Urothelium cell line (cell line): ENCODE measurements around the gene ABCC6.
"Not testable (repeated sequence)": the region's sequence is repeated elsewhere in the genome, so short reads cannot be mapped to it uniquely, and the experiment has no call there.

Experiments used
- DNase-seq: peaks from one replicate; pipeline ENCODE4 v3.0.0; 2011; ENCODE audit warnings: low spot score, mixed read lengths
- FAIRE-seq: peaks from 2 replicates; lab custom pipeline; 2011; peaks lifted over from hg19 to GRCh38; lab: Jason Lieb, UNC

ABCC6 gene

DNA sequence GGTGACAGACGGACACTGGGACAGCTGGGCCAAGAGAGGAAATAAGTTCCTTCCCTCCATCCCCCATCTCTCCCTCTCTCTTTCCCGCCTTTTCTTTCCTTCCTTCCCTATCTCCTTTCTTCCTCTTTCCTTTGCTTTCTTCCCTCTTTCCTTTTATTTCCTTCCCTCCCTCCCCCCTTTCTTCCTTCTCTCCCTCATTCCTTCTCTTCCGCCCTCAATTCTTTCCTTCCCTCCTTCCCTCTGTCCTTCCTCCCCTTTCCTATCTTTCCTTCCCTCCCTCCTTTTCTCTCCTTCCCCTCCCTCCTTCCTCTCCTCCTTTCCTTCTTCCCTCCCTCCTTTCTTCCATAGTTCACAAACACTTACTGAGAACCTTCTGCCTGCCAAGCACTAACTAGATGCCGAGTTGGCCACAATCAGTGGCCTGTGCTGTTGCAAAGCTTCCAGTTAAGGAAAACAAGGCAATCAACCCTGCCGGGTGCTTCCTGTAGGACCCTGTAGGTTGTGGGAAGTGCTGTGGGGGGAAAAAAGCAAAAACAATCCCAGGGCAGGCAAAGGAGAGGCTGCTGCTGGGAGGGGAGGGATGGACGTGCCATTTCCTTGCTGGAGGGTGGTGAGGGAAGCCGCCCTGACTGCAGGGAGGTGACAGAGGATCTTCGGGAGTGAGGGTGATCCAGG is 31.7 kb downstream of the ABCC6 start:
- no peak for FAIRE-seq

DNA sequence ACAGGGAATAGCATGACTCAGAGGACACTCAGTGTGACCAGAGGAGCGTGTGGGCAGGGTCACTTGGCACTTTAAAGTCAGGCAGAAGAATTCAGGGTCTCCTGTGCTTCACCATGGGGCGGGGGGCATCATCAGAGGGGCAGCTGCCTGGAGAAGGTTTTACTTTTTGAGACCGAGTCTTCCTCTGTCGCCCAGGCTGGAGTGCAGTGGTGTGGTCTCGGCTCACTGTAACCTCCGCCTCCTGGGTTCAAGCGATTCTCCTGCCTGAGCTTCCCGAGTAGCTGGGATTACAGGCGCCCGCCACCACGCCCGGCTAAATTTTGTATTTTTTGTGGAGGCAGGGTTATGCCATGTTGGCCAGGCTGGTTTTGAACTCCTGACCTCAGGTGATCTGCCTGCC is 32.3 kb downstream of the ABCC6 start:
- not testable (repeated sequence) for FAIRE-seq

More for the DNA sequence above, 31.7 kb downstream of the ABCC6 start:
- no peak for DNase-seq

DNA sequence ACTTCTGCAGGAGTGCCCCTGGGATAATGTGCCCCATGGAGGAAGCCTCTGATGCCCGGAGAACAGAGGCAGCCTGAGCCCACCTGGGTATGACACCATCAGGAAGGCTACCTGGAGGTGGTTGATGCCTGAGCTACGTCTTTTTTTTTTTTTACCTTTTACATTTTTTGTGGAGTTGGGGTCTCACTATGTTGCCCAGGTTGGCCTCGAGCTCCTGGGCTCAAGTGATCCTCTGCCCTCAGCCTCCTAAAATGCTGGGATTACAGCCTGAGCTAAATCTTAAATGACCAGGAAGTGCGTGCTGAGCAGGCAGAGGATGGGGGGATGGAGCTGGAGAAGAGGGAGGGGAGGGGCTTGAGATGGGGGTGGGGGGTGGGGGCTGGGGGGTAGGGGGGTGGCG is 32.7 kb downstream of the ABCC6 start:
- FAIRE-seq (no peak), DNase-seq (no peak)

More for the DNA sequence above, 32.3 kb downstream of the ABCC6 start:
- not testable (repeated sequence) for DNase-seq

DNA sequence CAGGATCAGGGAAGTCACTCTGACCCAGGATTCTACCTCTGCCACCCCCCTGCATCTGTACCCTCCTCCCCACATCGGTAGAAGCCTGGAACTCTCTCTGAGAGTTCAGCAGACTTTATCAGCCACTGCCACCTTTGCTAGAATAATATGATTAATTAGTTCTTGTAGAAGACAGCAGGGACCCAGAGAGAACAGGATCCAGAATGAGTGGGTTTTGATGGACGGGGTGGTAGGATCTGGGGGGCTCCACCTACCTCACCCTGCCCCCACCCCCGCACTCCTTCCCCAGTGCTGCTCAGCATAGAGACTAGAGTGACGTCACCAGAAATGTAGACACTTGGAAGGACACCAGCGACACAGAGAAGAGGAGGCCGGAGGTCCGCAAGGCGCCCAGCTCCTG is 33.5 kb downstream of the ABCC6 start:
- DNase-seq: no peak
- FAIRE-seq: no peak

DNA sequence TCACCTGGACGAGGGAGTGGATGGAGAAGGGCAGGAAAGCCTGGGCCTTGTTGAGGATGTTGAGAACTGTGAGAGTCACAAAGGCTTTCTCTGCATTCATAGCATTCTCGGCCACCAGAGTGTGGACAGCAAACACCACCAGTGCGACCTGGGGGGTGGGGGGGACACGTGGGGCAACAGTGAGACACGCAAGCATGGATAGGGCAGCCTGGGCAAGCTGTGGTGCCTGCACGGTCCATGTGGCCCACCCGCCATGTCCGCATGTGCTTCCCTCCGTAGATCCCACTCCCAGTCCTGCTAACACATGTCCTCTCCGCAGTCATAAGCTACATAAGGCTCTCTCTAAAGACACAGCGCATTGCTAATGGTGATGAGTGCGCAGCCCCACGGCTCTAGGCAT is 34.5 kb downstream of the ABCC6 start:
- FAIRE-seq: no peak
- DNase-seq: no peak

DNA sequence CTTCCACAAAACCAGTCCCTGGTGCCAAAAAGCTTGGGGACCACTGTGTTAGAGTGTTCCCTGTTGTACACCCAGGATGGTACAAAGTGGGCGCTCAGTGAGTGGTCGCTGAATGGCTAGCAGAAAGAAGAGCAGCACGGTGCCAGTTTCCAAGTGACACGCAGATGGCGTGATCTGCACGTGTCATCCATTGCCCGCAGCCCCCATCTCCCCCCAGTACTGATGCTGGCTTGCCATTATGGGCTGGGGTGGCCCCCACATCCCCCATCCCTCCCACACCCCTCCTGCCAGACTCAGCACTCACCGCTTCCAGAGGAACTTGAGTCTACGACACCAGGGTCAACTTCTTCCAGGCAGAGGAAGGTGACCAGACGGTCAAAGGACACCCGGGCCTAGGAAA is 36.5 kb downstream of the ABCC6 start:
- FAIRE-seq (no peak), DNase-seq (no peak)

DNA sequence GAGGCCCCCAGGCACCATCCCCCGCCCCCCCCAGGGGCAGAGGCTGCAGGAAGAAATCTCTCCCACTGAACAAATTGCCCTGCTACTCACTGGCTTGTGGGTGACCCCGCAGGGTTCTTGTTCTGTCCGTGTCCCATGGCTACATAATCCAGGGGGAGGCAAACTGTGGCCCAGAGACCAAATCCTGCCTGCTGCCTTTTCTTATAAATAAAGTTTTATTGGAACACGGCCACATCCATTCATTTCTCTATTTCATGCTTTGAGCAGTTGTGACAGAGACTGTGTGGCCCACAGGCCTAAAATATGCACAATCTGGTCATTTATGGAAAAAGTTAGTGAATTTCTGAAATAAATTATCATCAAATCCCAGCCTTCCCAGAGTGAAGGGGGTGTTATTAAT is 38.2 kb downstream of the ABCC6 start:
- no peak for DNase-seq
- no peak for FAIRE-seq

DNA sequence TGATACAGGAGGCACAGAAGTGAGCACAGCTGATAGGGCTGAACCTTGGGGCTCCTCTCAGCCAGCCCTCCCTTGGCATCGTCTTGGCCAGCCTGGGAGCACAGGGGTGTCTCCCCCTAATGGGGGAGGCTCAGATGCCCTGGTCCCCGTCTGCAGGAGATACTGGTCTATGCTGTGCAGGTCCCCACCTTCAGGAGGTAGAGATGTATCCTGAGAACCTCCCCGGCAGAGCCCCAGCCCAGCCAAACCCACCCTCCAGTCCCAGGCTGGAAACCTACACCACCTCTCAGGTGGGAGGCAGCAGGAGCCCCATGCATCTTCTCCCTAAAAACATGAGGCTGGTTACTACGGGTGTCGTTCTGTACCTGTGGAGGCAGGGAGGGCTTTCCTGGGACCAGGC is 38.7 kb downstream of the ABCC6 start:
- DNase-seq: no peak
- FAIRE-seq: no peak

DNA sequence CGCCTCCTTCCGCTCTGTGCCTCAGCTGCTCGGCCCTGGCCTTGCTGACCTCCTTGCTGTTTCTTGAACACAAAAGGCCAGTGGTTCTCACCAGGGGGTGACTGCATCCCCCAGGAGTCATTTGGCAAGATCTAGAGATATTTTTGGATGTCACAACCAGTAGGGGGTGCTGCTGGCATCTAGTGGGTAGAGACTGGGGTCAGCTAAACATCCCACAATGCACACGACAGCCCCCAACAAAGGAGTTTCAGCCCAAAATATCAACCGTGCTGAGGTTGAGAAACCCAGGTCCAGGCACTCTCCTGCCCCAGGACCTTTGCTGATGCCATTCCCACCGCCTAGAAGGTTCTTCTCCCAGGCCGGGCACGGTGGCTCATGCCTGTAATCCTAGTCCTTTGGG is 39.7 kb downstream of the ABCC6 start:
- DNase-seq: no peak
- no peak for FAIRE-seq

DNA sequence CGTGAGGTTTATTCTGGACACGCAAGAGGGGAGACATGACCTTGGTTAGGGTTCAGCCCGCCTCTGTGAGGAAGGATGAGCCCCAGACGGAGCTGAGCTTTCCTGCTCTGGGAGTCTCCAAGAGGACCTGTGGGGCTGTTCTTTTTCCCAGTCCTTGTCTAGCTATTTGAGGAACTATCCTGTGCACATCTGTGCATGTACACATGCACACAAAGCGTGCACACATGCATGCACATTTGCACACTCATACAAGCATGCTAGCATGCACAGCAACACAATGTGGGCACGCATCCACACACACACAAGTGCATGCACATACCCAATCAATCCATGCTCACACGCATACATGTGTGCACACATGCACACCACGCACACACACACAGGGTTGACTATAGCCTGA is 40.4 kb downstream of the ABCC6 start:
- peak; percentile 94 for FAIRE-seq

DNA sequence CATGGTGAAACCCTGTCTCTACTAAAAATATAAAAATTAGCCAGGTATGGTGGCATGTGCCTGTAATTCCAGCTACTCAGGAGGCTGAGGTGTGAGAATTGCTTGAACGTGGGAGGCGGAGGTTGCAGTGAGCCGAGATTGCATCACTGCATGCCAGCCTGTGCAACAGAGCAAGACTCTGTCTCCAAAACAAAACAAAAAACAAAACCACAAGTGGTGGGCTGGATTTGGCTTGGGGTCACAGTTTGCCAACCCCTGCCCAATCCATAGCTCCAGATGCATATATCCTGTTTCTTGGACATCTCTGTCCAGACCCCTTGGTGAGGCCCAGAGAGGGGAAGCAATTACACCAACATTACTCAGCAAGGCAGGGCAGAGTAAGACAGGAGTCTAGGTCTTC is 41.5 kb downstream of the ABCC6 start:
- FAIRE-seq, DNase-seq: not testable (repeated sequence)

More for the DNA sequence above, 40.4 kb downstream of the ABCC6 start:
- no peak for DNase-seq

DNA sequence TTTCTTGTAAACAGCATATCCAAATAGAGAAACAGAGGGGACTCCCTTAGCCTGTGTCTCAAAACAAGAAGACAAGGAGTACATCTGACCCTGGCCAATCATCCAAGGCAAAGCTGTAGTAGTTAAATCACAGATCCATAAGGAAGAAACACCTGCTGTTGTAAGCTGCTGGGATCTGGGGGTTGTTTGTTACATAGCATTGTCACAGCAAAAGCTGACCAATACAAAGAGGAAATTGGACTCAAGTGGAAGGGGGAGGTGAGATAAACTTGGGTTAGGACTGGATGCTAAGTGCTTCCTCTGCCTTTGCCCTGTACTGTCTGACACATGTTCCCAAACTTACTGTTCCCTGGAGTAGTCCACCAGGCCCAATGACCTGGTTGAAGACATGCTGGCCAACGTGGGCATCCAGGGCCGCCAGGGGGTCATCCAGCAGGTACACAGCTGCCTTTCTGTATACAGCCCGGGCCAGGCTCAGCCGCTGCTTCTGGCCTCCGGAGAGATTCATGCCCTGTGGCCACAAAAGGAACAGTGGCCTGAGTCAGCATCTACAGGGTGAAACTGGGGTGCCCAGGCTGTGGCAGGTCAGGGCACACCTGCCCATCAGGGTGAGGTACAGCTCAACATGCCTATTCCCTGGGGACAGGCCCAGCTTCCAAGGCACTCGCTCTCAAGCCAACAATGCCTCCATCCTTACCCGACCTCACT is 44.7 kb downstream of the ABCC6 start:
- no peak for FAIRE-seq
- no peak for DNase-seq

DNA sequence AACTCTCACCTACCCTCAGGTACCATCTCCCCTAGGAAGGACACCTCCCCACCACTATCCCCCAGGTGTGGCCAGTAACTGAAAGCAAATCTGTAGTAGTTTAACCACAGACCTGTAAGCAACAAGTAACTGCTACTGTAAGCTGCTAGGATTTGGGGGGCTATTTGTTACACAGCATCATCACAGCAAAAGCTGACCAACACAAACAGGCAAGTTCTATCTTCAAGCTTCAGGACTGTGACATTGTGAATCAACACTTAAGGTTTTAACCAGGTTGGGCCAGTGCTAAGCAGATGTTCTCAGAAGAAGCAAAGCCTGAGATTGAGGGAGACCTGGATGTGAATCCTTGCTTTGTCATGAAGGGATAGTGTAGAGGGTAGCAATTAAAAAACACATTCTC is 47.0 kb downstream of the ABCC6 start:
- no peak for DNase-seq
- FAIRE-seq: no peak

DNA sequence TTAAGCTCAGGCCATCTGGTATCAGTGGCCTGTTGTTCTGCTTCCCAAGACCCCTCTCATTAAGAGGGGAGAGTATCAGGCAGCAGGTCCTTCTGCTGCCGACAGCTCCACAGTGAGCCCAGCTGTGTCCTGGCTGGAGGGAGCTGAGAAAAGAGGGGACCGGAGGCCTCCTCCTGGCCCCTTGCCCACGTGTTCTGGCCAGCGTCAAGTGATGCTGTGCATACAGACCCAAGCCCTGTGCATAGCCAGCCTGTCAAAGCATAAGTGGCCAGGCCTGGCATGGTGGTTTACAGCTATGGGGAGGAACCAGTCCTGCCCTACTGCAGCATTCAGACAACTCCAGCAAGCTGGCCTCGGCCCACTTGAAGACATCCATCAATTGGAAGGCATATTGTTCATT is 48.0 kb downstream of the ABCC6 start:
- DNase-seq (no peak), FAIRE-seq (no peak)

DNA sequence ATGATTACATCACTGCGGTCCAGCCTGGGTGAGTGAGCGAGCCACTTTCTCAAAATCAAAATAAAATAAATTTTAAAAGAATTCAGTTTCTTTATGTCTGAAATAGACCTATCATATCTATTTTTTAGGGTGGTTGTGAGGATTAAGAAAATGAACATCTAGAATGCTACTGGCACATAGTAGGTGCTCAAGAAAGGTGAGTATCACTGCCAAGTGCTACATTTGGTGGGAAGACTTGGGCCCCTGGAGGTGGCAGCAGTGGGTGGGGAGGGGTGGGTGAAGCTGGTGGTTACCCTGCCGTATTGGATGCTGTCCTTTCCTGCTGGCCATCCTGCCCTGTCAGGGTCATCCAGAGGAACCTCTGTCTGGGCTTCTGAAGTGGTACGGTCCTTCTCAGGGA is 50.3 kb downstream of the ABCC6 start:
- FAIRE-seq: no peak

DNA sequence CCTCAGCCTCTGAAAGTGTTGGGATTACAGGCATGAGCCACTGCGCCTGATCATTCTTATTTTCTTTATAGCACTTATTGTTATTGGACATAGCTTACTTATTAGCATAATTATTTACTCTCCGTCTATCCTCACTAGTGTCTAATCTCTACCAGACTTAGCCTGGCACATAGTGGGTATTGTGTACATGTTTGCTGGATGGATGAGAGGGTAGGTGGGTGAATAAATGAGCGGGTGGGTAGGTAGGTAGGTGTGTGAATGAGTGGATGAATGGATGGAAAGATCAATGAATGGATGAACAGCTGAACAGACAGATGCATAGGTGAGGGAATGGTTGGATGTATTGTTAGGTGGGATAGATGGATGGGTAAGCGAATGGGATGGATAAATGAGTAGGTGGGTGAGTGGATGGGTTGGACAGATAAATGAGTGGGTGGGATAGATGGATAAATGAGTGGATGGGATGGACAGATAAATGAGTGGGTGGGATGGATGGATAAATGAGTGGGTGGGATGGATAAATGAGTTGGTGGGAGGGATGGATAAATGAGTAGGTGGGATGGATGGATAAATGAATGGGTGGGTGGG is 51.9 kb downstream of the ABCC6 start:
- FAIRE-seq: no peak
- no peak for DNase-seq

More for the DNA sequence above, 50.3 kb downstream of the ABCC6 start:
- DNase-seq: no peak

DNA sequence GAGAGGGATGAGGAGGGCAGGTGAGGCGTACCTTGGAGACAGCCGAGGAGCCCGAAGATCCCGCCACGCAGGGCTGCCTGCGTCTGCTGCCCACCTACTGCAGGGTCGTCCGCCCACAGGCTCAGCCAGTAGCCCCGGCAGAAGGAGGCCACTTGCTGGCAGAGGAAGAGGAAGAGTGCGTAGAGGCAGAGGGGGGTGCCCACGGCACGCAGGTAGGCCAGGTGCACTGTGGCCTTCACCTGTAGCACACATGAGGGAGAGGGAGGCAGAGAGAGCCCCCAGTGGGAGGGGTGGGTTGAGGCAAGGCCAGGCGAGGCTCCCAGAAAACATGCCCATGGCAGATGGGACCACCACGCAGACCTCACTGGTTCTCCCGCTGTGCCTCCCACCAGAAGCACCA is 53.7 kb downstream of the ABCC6 start:
- FAIRE-seq (no peak), DNase-seq (no peak)

DNA sequence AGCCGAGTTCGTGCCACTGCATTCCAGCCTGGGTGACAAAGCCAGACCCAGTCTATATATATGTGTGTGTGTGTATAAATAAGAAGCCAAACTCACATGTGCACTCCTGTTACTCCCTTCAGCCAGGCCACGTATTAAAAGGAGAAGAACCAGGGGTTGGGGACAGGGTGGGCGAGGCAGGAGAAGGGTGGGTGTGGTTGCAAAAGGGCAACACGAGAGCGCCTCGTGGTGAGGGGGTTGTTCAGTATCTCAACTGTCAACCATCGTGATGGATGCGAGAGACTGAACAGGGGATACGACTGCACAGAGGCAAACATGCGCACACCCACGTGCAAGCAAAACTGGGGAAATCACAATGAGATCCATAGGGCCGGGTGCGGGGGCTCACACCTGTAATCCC is 54.9 kb downstream of the ABCC6 start:
- FAIRE-seq (no peak), DNase-seq (no peak)

DNA sequence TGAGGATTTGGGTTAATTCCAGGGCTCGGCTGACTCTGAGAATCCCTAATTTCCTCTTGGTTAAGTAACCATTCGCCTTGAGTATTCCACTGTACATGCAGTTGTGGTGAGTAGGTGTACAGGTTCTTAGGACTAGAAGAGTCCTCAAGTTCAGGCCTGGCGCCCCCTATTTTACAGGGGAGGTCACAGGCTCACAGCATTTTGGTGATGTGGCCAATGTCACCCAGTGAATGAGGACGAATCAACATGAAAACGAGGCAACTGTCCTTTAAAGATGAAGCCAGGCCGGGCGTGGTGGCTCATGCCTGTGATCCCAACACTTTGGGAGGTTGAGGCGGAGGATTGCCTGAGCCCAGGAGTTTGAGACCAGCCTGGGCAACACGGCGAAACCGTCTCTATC is 55.4 kb downstream of the ABCC6 start:
- no peak for FAIRE-seq

DNA sequence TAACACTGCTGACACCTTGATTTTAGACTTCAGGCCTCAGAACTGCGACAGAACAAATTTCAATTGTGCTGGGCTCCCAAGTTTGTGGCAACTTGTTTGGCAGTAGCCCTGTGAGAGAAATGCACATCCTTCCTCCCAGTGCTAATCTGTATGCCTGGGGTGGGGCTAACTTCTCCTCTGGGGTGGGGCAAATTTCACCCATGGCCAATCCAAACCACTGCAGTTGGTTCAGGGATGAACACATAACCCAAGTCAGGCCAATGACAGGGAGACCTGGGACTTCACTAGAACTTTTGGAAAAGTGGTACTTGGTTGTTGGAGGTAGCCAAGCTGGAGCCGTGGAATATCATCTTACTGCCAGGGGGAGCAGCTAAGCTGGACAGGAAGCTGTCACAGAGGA is 56.3 kb downstream of the ABCC6 start:
- FAIRE-seq (no peak), DNase-seq (no peak)

More for the DNA sequence above, 55.4 kb downstream of the ABCC6 start:
- DNase-seq: no peak

DNA sequence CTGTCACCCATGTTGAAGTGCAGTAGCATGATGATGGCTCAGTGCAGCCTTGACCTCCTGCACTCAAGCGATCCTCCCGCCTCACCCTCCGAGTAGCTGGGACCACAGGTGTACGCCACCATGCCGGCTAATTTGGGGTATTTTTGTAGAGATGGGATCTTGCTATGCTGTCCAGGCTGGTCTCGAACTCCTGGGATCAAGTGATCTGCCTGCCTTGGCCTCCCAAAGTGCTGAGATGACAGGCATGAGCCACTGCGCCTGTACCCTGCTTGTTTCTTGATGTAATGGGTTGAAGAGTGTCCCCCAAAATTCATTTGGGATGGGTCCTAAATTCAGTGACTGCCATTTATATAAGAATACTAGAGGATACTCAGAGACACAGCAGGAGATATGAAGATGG is 57.2 kb downstream of the ABCC6 start:
- FAIRE-seq: no peak

DNA sequence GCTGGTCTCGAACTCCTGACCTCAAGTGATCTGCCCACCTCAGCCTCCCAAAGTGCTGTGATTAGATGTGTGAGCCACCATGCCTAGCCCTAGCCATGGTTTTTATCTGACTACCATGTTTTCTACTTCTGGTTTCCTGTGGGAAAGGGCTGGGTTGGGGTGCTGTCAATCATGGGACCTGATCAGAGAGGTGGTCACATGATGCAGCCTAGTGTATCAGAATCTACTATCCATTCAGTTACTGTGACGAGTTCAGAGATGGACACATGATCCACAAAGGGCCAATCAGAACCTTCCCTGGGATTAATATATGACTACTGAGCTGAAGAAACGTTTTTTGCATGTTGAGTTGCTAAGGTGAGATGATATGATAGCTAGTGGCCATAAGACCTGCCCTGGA is 59.1 kb downstream of the ABCC6 start:
- DNase-seq (no peak), FAIRE-seq (no peak)

More for the DNA sequence above, 57.2 kb downstream of the ABCC6 start:
- DNase-seq: no peak
